SH-SY5Y (cell line): ENCODE results near the gene NOTCH2.

Experiments used
- GATA2 ChIP-seq: IDR thresholded peaks from 2 replicates; pipeline ENCODE4 v1.6.1; 2011; ENCODE audit warnings: mild to moderate bottlenecking, low read depth, low read length
- GATA3 ChIP-seq: IDR thresholded peaks from 2 replicates; pipeline ENCODE4 v1.6.1; 2011; ENCODE audit warnings: low read depth, mild to moderate bottlenecking, low read length, moderate library complexity

- TF ChIP-seq GATA2 (no peak), GATA3 (no peak)
Measured at GRCh38 chr1:119909890-119910596, 159.4 kb downstream of the NOTCH2 start.
